ENCODE data around the gene NSMCE4A. TPM values are rescaled to one million over a fixed set of nuclear protein-coding genes. Genes with fewer than 3 reads are reported as not detected.

Gene NSMCE4A
- total and polyA plus RNA-seq, 9 of the 15 experiments (the other 6 are each of a cell fraction or from before 2014, with no cell fraction given), result 8.4 to 88.5 (median 46.4) TPM

- no peak for TF ChIP-seq ARID4B (CRISPR knock-in tag; IDR thresholded peaks at IDR 0.05)
- no peak for TF ChIP-seq ELK3 (CRISPR knock-in tag; IDR thresholded peaks at IDR 0.05)
- no peak for TF ChIP-seq MXI1 (IDR thresholded peaks at IDR 0.05; ENCODE audit: low read depth, low read length)
- no peak for TF ChIP-seq TFAM (CRISPR knock-in tag; conservative IDR thresholded peaks at IDR 0.05)
- 0 out of 4 replicates have a peak, but pooled peaks of 1 of the 2 experiments have one; percentile 17 for TF ChIP-seq SIN3A (IDR thresholded peaks at IDR 0.05; ENCODE audit: borderline replicate concordance in 2 of 2, control insufficient read depth in 1 of 2, low read depth in 2 of 2, low read length in 2 of 2)
- TF ChIP-seq EGR1 (conservative IDR thresholded peaks at IDR 0.05), result no peak
- 0 out of 2 replicates have a peak, but pooled peaks have one; percentile 60 for TF ChIP-seq THAP12 (CRISPR knock-in tag; IDR thresholded peaks at IDR 0.05)
- TF ChIP-seq ZNF75A (CRISPR knock-in tag; IDR thresholded peaks at IDR 0.05), result no peak
- no peak for TF ChIP-seq ZNF668 (CRISPR knock-in tag; IDR thresholded peaks at IDR 0.05)
- no peak for TF ChIP-seq SREBF1 (IDR thresholded peaks at IDR 0.05; ENCODE audit: borderline replicate concordance, low read depth, low read length)
- TF ChIP-seq ARHGAP35 (IDR thresholded peaks at IDR 0.05; ENCODE audit: partially characterized antibody), result no peak
- TF ChIP-seq ZBTB26 (CRISPR knock-in tag; IDR thresholded peaks at IDR 0.05), result no peak
- no peak for TF ChIP-seq CEBPB (tag; IDR thresholded peaks at IDR 0.05)
- no peak for TF ChIP-seq PHF21A (IDR thresholded peaks at IDR 0.05; ENCODE audit: borderline replicate concordance, low read depth)
- no peak for TF ChIP-seq SRSF1 (IDR thresholded peaks at IDR 0.05; ENCODE audit: low read depth, low read length)
- no peak for TF ChIP-seq EWSR1 (IDR thresholded peaks at IDR 0.05; ENCODE audit: borderline replicate concordance, low read depth, partially characterized antibody)
- TF ChIP-seq BRCA1 (IDR thresholded peaks at IDR 0.05), result no peak
- TF ChIP-seq BRCA1 (CRISPR knock-in tag; IDR thresholded peaks at IDR 0.05), result no peak
- no peak for TF ChIP-seq MIER1 (IDR thresholded peaks at IDR 0.05; ENCODE audit: low read depth)
These were observed 47.0 kb downstream of the NSMCE4A start, which contains the start of gene ATE1 (continued) for GRCh38 chr10:121927841-121928527.

Data from K562 (cell line).